GM12878 (cell line): Measurements from ENCODE around the gene SAFB. TPM values are rescaled to one million over a fixed set of nuclear protein-coding genes. Genes with fewer than 3 reads are reported as not detected.
A peak's percentile ranks its signal among the peaks of the same experiment; 100 is the strongest.

Experiments
- ATAC-seq: fragments of 200-7000 bp; cut with Tn5 transposase; 3 replicates; pipeline ENCODE4 v1.9.1; 2020; ENCODE audit warnings: mild to moderate bottlenecking, moderate library complexity
- BruUV-seq: library from RNA; stranded (reverse); fragments of 400-500 nt; replicated peaks from 2 replicates; lab custom pipeline; 2021; lab: Mats Ljungman, UMichigan
- CTCF ChIA-PET: fragments of 300-600 bp; sonication (Branson Sonifier 250); formaldehyde crosslinking; extraction: SDS; loops from one replicate; lab custom pipeline; 2021; ENCODE audit warnings: inconsistent platforms; lab: Yijun Ruan, JAX
- POLR2A ChIA-PET: fragments of 350-600 bp; formaldehyde crosslinking; extraction: SDS; loops from one replicate; lab custom pipeline; 2021; ENCODE audit warnings: inconsistent platforms; lab: Charles Lee
- RAD21 ChIA-PET: fragments of 300-600 bp; sonication (Branson Sonifier 250); formaldehyde crosslinking; loops from one replicate; lab custom pipeline; 2023; ENCODE audit warnings: antibody characterized with exemption; ENCODE audit not compliant: unreplicated experiment; lab: Charles Lee
- SMC1A ChIA-PET: fragments of 300-600 bp; sonication (Branson Sonifier 250); formaldehyde crosslinking; loops from one replicate; lab custom pipeline; 2023; ENCODE audit not compliant: unreplicated experiment, uncharacterized antibody; lab: Charles Lee
- DNase-seq: peaks from one replicate; pipeline ENCODE4 v3.0.0-alpha.2; 2011; ENCODE audit warnings: low read depth, low spot score
- FAIRE-seq: peaks from 3 replicates; lab custom pipeline; 2011; peaks lifted over from hg19 to GRCh38; lab: Jason Lieb, UNC
- H2AFZ ChIP-seq: 2 replicates; pipeline ENCODE4 v1.6.0; 2011; ENCODE audit warnings: low read depth, low read length, control low read depth; ENCODE audit not compliant: control insufficient read depth
- H3K27ac ChIP-seq: 2 replicates; pipeline ENCODE4 v1.5.1; 2011; ENCODE audit warnings: control low read depth; ENCODE audit not compliant: control insufficient read depth, insufficient read depth
- H3K27me3 ChIP-seq, 2 experiments: replicated peaks in 1 of 2; 2 replicates each; pipeline versions ENCODE4 v1.6.0 to v1.6.1; 2011; ENCODE audit warnings: low read length in 1 of 2; ENCODE audit not compliant: control insufficient read depth in 2 of 2, insufficient read depth in 2 of 2
- H3K36me3 ChIP-seq, 2 experiments: 2 replicates each; pipeline ENCODE4 v1.5.1; 2011; ENCODE audit warnings: low read length in 1 of 2; ENCODE audit not compliant: control insufficient read depth in 2 of 2, insufficient read depth in 2 of 2
- H3K4me1 ChIP-seq: 2 replicates; pipeline ENCODE4 v1.6.1; 2011; ENCODE audit warnings: mild to moderate bottlenecking, low read length, moderate library complexity, mixed read lengths; ENCODE audit not compliant: control insufficient read depth, insufficient read depth
- H3K4me2 ChIP-seq: 2 replicates; pipeline ENCODE4 v1.6.0; 2011; ENCODE audit warnings: control low read depth; ENCODE audit not compliant: control insufficient read depth, insufficient read depth
- H3K4me3 ChIP-seq: fragments of 200-600 bp; sonication (generic); 2 replicates; pipeline ENCODE4 v1.5.1; 2016
- H3K79me2 ChIP-seq: 2 replicates; pipeline ENCODE4 v1.6.0; 2011; ENCODE audit warnings: low read length; ENCODE audit not compliant: control insufficient read depth, insufficient read depth
- H3K9ac ChIP-seq: 2 replicates; pipeline ENCODE4 v1.8.0; 2011; ENCODE audit warnings: low read length, control low read depth, mixed read lengths; ENCODE audit not compliant: control insufficient read depth, insufficient read depth
- H3K9me3 ChIP-seq: replicated peaks from 3 replicates; pipeline ENCODE4 v1.5.1; 2011; ENCODE audit warnings: mild to moderate bottlenecking, low read length; ENCODE audit not compliant: control insufficient read depth, insufficient read depth
- H4K20me1 ChIP-seq: 2 replicates; pipeline ENCODE4 v1.6.0; 2011; ENCODE audit not compliant: control insufficient read depth, insufficient read depth
- BCL11A ChIP-seq: IDR thresholded peaks from 2 replicates; pipeline ENCODE4 v1.6.1; 2011; ENCODE audit warnings: low read depth, low read length
- BHLHE40 ChIP-seq, 2 experiments: fragments of 450-650 bp in 1 of 2; IDR thresholded peaks; 2 replicates each; pipeline ENCODE4 v1.6.1; 2011 to 2017; ENCODE audit warnings: low read depth in 2 of 2, borderline replicate concordance in 1 of 2, improper control_type of control experiment in 1 of 2, low read length in 1 of 2, mild to moderate bottlenecking in 1 of 2
- CHD1 ChIP-seq: IDR thresholded peaks from 2 replicates; pipeline ENCODE4 v1.6.1; 2012; ENCODE audit warnings: low read depth, low read length, improper control_type of control experiment
- ESRRA ChIP-seq: IDR thresholded peaks from 2 replicates; pipeline ENCODE4 v1.6.1; 2012; ENCODE audit warnings: mild to moderate bottlenecking, low read length, improper control_type of control experiment
- GABPA ChIP-seq: IDR thresholded peaks from 2 replicates; pipeline ENCODE4 v1.6.1; 2014; ENCODE audit warnings: antibody characterized with exemption, low read depth, mild to moderate bottlenecking, inconsistent platforms
- GATAD2B ChIP-seq: fragments of 450-650 bp; conservative IDR thresholded peaks from 2 replicates; pipeline ENCODE4 v1.6.1; 2017; ENCODE audit warnings: low read depth, mild to moderate bottlenecking, moderate library complexity
- HDGF ChIP-seq: fragments of 450-650 bp; IDR thresholded peaks from 2 replicates; pipeline ENCODE4 v1.6.1; 2016; ENCODE audit warnings: antibody characterized with exemption
- MTA3 ChIP-seq: IDR thresholded peaks from 2 replicates; pipeline ENCODE4 v1.6.1; 2012; ENCODE audit warnings: low read length, inconsistent platforms, borderline replicate concordance
- NBN ChIP-seq: fragments of 450-650 bp; IDR thresholded peaks from 2 replicates; pipeline ENCODE4 v1.6.1; 2016
- NFYB ChIP-seq: IDR thresholded peaks from 2 replicates; pipeline ENCODE4 v1.6.1; 2011; ENCODE audit warnings: low read depth, mild to moderate bottlenecking, low read length, improper control_type of control experiment, moderate library complexity; ENCODE audit not compliant: insufficient read depth
- NR2F1 ChIP-seq: fragments of 450-650 bp; conservative IDR thresholded peaks from 2 replicates; pipeline ENCODE4 v1.6.1; 2017; ENCODE audit warnings: mild to moderate bottlenecking
- RCOR1 ChIP-seq: conservative IDR thresholded peaks from 2 replicates; pipeline ENCODE4 v1.6.1; 2012; ENCODE audit warnings: low read depth, low read length, improper control_type of control experiment
- RUNX3 ChIP-seq: IDR thresholded peaks from 2 replicates; pipeline ENCODE4 v1.6.1; 2012; ENCODE audit warnings: low read length, inconsistent platforms
- SMARCA5 ChIP-seq: fragments of 450-650 bp; IDR thresholded peaks from 2 replicates; pipeline ENCODE4 v1.6.1; 2017; ENCODE audit warnings: mild to moderate bottlenecking
- TCF7 ChIP-seq: IDR thresholded peaks from 2 replicates; pipeline ENCODE4 v1.6.1; 2014; ENCODE audit warnings: antibody characterized with exemption, borderline replicate concordance
- WRNIP1 ChIP-seq: IDR thresholded peaks from 2 replicates; pipeline ENCODE4 v1.6.1; 2011; ENCODE audit warnings: low read depth, low read length, improper control_type of control experiment, borderline replicate concordance
- ZNF217 ChIP-seq: fragments of 450-650 bp; IDR thresholded peaks from 2 replicates; pipeline ENCODE4 v1.6.1; 2017; ENCODE audit warnings: antibody characterized with exemption, mild to moderate bottlenecking
- ZSCAN29 ChIP-seq: fragments of 450-650 bp; IDR thresholded peaks from 2 replicates; pipeline ENCODE4 v1.6.1; 2017; ENCODE audit warnings: mild to moderate bottlenecking, moderate library complexity
- WGBS: methylation state at CpG from one replicate; pipeline ENCODE4 v1.1.6; 2016; ENCODE audit warnings: low lambda C conversion rate; ENCODE audit not compliant: insufficient replicate concordance, insufficient coverage; ENCODE audit errors: missing lambda C conversion rate; 5-methylcytosine and 5-hydroxymethylcytosine counted together
- in situ Hi-C: fragments of 300-500 bp; cut with MboI; formaldehyde crosslinking; loops from 9 replicates; pipeline ENCODE4 v1.14.3; 2018; ENCODE audit warnings: mixed read lengths
- intact Hi-C: fragments of 100-400 bp; cut with micrococcal nuclease; formaldehyde crosslinking; loops from one replicate; pipeline ENCODE4 v1.14.2; 2022; ENCODE audit not compliant: unreplicated experiment
- polyA plus RNA-seq, 11 experiments: library from polyadenylated mRNA; depleted of rRNA in 4 of 11; unstranded in 6 of 11; stranded (reverse) in 5 of 11; fragments of >200 nt; fragmentation: Nextera tagmentation in 4 of 11; fragmentation: Illumina TruSeq in 1 of 11; extraction: Ambion mirVana in 4 of 11; extraction: Trizol in 1 of 11; gene quantifications; 1 replicate in 1 of 11; 2 replicates in 10 of 11; pipeline versions ENCODE4 v1.2.1 to v1.2.3, GENCODE V29; 2011 to 2016; ENCODE audit warnings: inconsistent platforms in 2 of 11, missing spikeins in 2 of 11, low read depth in 1 of 11
- total RNA-seq, 4 experiments: library from RNA; depleted of rRNA in 3 of 4; stranded (reverse); fragments of >200 nt in 3 of 4; fragmentation: Illumina TruSeq in 1 of 4; extraction: Trizol in 1 of 4; gene quantifications; 2 replicates each; pipeline versions ENCODE4 v1.2.1 to v1.2.3, GENCODE V29; 2013 to 2021
- TF ChIP-seq, protein P1 (sequence below): IDR thresholded peaks from 2 replicates; pipeline ENCODE4 v1.6.1; 2012; ENCODE audit warnings: low read depth, low read length, improper control_type of control experiment
- TF ChIP-seq, protein P2 (sequence below): fragments of 450-650 bp; IDR thresholded peaks from 2 replicates; pipeline ENCODE4 v1.6.1; 2017; ENCODE audit warnings: mild to moderate bottlenecking, low read depth, inconsistent platforms; ENCODE audit not compliant: poor library complexity, severe bottlenecking

Gene SAFB
- total and polyA plus RNA-seq, 10 of the 15 experiments (the other 5 are each of a cell fraction or from before 2014, with no cell fraction given), result 1.6 to 131 (median 61.2) TPM

DNA sequence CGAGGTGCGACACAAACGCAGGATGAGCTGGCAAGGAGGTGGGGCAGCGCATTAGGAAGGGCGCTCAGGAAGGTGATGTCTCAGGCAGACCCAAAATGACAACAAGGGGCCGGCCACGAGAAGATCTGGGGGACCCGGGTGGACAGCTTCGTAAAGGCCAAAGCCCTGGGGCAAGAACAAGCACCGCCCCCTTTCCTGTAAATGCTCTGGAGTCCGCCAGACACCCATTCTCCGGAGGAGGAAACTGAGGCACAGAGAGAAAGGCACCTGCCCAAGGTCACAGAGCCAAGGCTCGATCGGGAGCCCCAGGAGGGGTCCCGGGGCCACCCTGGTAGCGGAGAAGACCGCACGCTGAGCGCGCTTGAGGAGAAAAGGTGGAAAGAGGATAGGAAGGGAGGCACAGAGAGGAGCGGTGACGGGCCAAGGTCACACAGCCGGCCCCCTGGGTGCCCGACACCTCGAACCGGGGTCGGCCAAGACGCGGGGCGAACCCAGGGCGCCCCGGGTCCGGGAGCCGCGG is 878 bp upstream of the SAFB start:
- SMC1A ChIA-PET, result interaction anchor here (0.7 to 1.2 kb wide), 5 partner anchors 34 to 97 kb away, joined by 3 to 4 read pairs (median 3); no protein-coding TSS in a partner anchor
- peak; percentile 78; the same call in 1 of the 2 replicates for TF ChIP-seq SMARCA5
- 0 out of 2 replicates have a peak, but pooled peaks have one; percentile 60 for TF ChIP-seq RCOR1
- no peak for TF ChIP-seq WRNIP1
- TF ChIP-seq, protein P1, sequence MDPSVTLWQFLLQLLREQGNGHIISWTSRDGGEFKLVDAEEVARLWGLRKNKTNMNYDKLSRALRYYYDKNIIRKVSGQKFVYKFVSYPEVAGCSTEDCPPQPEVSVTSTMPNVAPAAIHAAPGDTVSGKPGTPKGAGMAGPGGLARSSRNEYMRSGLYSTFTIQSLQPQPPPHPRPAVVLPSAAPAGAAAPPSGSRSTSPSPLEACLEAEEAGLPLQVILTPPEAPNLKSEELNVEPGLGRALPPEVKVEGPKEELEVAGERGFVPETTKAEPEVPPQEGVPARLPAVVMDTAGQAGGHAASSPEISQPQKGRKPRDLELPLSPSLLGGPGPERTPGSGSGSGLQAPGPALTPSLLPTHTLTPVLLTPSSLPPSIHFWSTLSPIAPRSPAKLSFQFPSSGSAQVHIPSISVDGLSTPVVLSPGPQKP, result no peak
- TF ChIP-seq, protein P2, sequence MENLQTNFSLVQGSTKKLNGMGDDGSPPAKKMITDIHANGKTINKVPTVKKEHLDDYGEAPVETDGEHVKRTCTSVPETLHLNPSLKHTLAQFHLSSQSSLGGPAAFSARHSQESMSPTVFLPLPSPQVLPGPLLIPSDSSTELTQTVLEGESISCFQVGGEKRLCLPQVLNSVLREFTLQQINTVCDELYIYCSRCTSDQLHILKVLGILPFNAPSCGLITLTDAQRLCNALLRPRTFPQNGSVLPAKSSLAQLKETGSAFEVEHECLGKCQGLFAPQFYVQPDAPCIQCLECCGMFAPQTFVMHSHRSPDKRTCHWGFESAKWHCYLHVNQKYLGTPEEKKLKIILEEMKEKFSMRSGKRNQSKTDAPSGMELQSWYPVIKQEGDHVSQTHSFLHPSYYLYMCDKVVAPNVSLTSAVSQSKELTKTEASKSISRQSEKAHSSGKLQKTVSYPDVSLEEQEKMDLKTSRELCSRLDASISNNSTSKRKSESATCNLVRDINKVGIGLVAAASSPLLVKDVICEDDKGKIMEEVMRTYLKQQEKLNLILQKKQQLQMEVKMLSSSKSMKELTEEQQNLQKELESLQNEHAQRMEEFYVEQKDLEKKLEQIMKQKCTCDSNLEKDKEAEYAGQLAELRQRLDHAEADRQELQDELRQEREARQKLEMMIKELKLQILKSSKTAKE, result no peak
- TF ChIP-seq MTA3, result no peak
- no peak for TF ChIP-seq BHLHE40 (IDR thresholded peaks at IDR 0.05; ENCODE audit: borderline replicate concordance in 1 of 2, low read depth in 2 of 2, low read length in 1 of 2)
- TF ChIP-seq ZNF217, result peak; percentile 65; the same call in 1 of the 2 replicates
- no peak for TF ChIP-seq BCL11A
- no peak for TF ChIP-seq HDGF
- no peak for TF ChIP-seq TCF7
- TF ChIP-seq NR2F1, result no peak
- 0 out of 2 replicates have a peak, but pooled peaks have one; percentile 13 for TF ChIP-seq ZSCAN29
- TF ChIP-seq GABPA, result no peak
- TF ChIP-seq NFYB, result no peak
- 0 out of 2 replicates have a peak, but pooled peaks have one; percentile 15 for TF ChIP-seq CHD1
- no peak for TF ChIP-seq RUNX3
- TF ChIP-seq NBN, result 0 out of 2 replicates have a peak, but pooled peaks have one; percentile 0
- no peak for TF ChIP-seq ESRRA
- 0 out of 2 replicates have a peak, but pooled peaks have one; percentile 64 for TF ChIP-seq GATAD2B
- TF ChIP-seq, all 136 proteins: peak for 7
- no peak for DNase-seq
- peak overlapping the region; percentile 71 for H3K4me2 ChIP-seq
- peak; percentile 4; the same call in 1 of the 3 replicates for ATAC-seq
- H3K27me3 ChIP-seq, result no peaks in the 10 kb centered on the region
- H3K4me3 ChIP-seq, result peak overlapping the region; percentile 97
- peaks cover 96% of the 10 kb centered on the region for H3K79me2 ChIP-seq
- ChIA-PET RAD21 (interaction anchor here (3.7 kb wide), 1 partner anchor 65 kb away, joined by 12 read pairs; no protein-coding TSS in a partner anchor), POLR2A (interaction anchor here (0.8 to 3.5 kb wide), 7 partner anchors 10 to 98 kb away, joined by 3 to 11 read pairs (median 4); partner anchors contain the start of genes CATSPERD, LONP1 and RPL36), CTCF (interaction anchor here (3.1 to 4.7 kb wide), 2 partner anchors 65 to 68 kb away, joined by 15 to 35 read pairs; partner anchors contain the start of gene RPL36)
- peaks cover 3 to 33% of the 10 kb centered on the region in 2 experiments for H3K36me3 ChIP-seq
- peak overlapping the region; percentile 92 for H3K9ac ChIP-seq
- FAIRE-seq, result no peak
- peak overlapping the region; percentile 88 for H2AFZ ChIP-seq
- H3K4me1 ChIP-seq, result peaks cover 10% of the 10 kb centered on the region
- 0% methylated on average over 20 of the region's 35 CpGs for WGBS
- peak overlapping the region; percentile 83 for H3K27ac ChIP-seq
- H3K9me3 ChIP-seq, result no peaks in the 10 kb centered on the region
- peaks cover 11% of the 10 kb centered on the region for H4K20me1 ChIP-seq
- intact Hi-C loops (loop anchor here (5.0 kb wide), 1 partner anchor 65 kb away; no protein-coding TSS in a partner anchor), in situ Hi-C loops (no loop called here)
- no TSS peak for BruUV-seq
